Cardiac fibroblast (primary cell): ENCODE data around the gene TINAGL1.

ENCODE experiments used
- DNase-seq, 2 donors: peaks; one replicate each; pipeline versions ENCODE4 v3.0.0 to v3.0.0-alpha.2; 2010; ENCODE audit warnings: low read depth in 2 of 2
- H3K4me3 ChIP-seq, 2 donors: replicated peaks in 1 of 2; 1 replicate in 1 of 2; 2 replicates in 1 of 2; pipeline ENCODE4 v1.5.1; 2011; ENCODE audit warnings: low read depth in 2 of 2, low read length in 2 of 2, mild to moderate bottlenecking in 2 of 2, moderate library complexity in 1 of 2
- CTCF ChIP-seq: IDR thresholded peaks from one replicate; pipeline ENCODE4 v1.5.1; 2011; ENCODE audit warnings: low read depth, mild to moderate bottlenecking, low read length, inconsistent platforms

TINAGL1 gene

GRCh38 chr1:31624731-31625514 lies 48.6 kb downstream of the TINAGL1 start:
- H3K4me3 ChIP-seq = no peak overlapping the region
- TF ChIP-seq CTCF = no peak
- DNase-seq = no peak

GRCh38 chr1:31625561-31626222 lies 49.4 kb downstream of the TINAGL1 start:
- no peak overlapping the region for H3K4me3 ChIP-seq
- peak; percentile 35 to 60 for DNase-seq
- TF ChIP-seq CTCF = no peak

- H3K4me3 ChIP-seq = no peak overlapping the region
- TF ChIP-seq CTCF = no peak
- peak; percentile 29 to 37 for DNase-seq
Observed at GRCh38 chr1:31626223-31627207, 50.2 kb downstream of the TINAGL1 start.

- no peak for TF ChIP-seq CTCF
- H3K4me3 ChIP-seq = no peak overlapping the region
- peak in 1 of 2 donors; percentile 46 for DNase-seq
Observed at GRCh38 chr1:31627301-31627929, 51.1 kb downstream of the TINAGL1 start.

GRCh38 chr1:31627930-31628559 lies 51.7 kb downstream of the TINAGL1 start:
- DNase-seq = peak in 1 of 2 donors; percentile 47
- no peak for TF ChIP-seq CTCF
- no peak overlapping the region for H3K4me3 ChIP-seq
